ENCODE results near the gene CCDC69.

CCDC69 gene

GRCh38 chr5:151156507-151157420 is 67.1 kb downstream of the CCDC69 start:
- H3K9ac ChIP-seq (ENCODE audit: low read depth, low read length): peak overlapping the region; percentile 86
- peak overlapping the region; percentile 98 for H3K4me3 ChIP-seq (ENCODE audit: low read length)
- peak overlapping the region; percentile 94 for H3K4me2 ChIP-seq (ENCODE audit: low read length)
- no peaks in the 10 kb centered on the region for H3K27me3 ChIP-seq (ENCODE audit: control insufficient read depth, insufficient read depth, low read length)
- peaks cover 40% of the 10 kb centered on the region for H3K4me1 ChIP-seq (ENCODE audit: control insufficient read depth, insufficient read depth, low read length)
- no peaks in the 10 kb centered on the region for H3K9me3 ChIP-seq (replicated peaks; ENCODE audit: low read length)
- peaks cover 16% of the 10 kb centered on the region for H3K36me3 ChIP-seq (ENCODE audit: insufficient read depth, low read length)

GRCh38 chr5:151155775-151156506 is 68.0 kb downstream of the CCDC69 start:
- Histone ChIP-seq H3K27me3 (ENCODE audit: control insufficient read depth, insufficient read depth, low read length) (no peaks in the 10 kb centered on the region), H3K9me3 (replicated peaks; ENCODE audit: low read length) (no peaks in the 10 kb centered on the region), H3K9ac (ENCODE audit: low read depth, low read length) (peak overlapping the region; percentile 86), H3K4me3 (ENCODE audit: low read length) (peak overlapping the region; percentile 98), H3K4me1 (ENCODE audit: control insufficient read depth, insufficient read depth, low read length) (peaks cover 49% of the 10 kb centered on the region), H3K4me2 (ENCODE audit: low read length) (peak overlapping the region; percentile 94), H3K36me3 (ENCODE audit: insufficient read depth, low read length) (peaks cover 18% of the 10 kb centered on the region)

GRCh38 chr5:151154931-151155774 is 68.7 kb downstream of the CCDC69 start:
- Histone ChIP-seq H3K27me3 (ENCODE audit: control insufficient read depth, insufficient read depth, low read length) (no peaks in the 10 kb centered on the region), H3K36me3 (ENCODE audit: insufficient read depth, low read length) (peaks cover 21% of the 10 kb centered on the region), H3K9ac (ENCODE audit: low read depth, low read length) (peak overlapping the region; percentile 86), H3K9me3 (replicated peaks; ENCODE audit: low read length) (no peaks in the 10 kb centered on the region), H3K4me1 (ENCODE audit: control insufficient read depth, insufficient read depth, low read length) (peaks cover 56% of the 10 kb centered on the region), H3K4me3 (ENCODE audit: low read length) (peak overlapping the region; percentile 98), H3K4me2 (ENCODE audit: low read length) (peak overlapping the region; percentile 94)

GRCh38 chr5:151153766-151154272 is 70.1 kb downstream of the CCDC69 start:
- Histone ChIP-seq H3K4me1 (ENCODE audit: control insufficient read depth, insufficient read depth, low read length) (peaks cover 57% of the 10 kb centered on the region), H3K4me3 (ENCODE audit: low read length) (no peak overlapping the region)

GRCh38 chr5:151153300-151153699 is 70.6 kb downstream of the CCDC69 start:
- Histone ChIP-seq H3K27me3 (ENCODE audit: control insufficient read depth, insufficient read depth, low read length) (no peaks in the 10 kb centered on the region), H3K9ac (ENCODE audit: low read depth, low read length) (no peak overlapping the region), H3K4me1 (ENCODE audit: control insufficient read depth, insufficient read depth, low read length) (peaks cover 53% of the 10 kb centered on the region), H3K4me2 (ENCODE audit: low read length) (no peak overlapping the region), H3K9me3 (replicated peaks; ENCODE audit: low read length) (no peaks in the 10 kb centered on the region), H3K36me3 (ENCODE audit: insufficient read depth, low read length) (peaks cover 29% of the 10 kb centered on the region), H3K4me3 (ENCODE audit: low read length) (no peak overlapping the region)

More at GRCh38 chr5:151153766-151154272, 70.1 kb downstream of the CCDC69 start:
- Histone ChIP-seq H3K27me3 (ENCODE audit: control insufficient read depth, insufficient read depth, low read length) (no peaks in the 10 kb centered on the region), H3K9ac (ENCODE audit: low read depth, low read length) (no peak overlapping the region), H3K9me3 (replicated peaks; ENCODE audit: low read length) (no peaks in the 10 kb centered on the region), H3K4me2 (ENCODE audit: low read length) (no peak overlapping the region), H3K36me3 (ENCODE audit: insufficient read depth, low read length) (peaks cover 25% of the 10 kb centered on the region)

- peaks cover 47% of the 10 kb centered on the region for H3K4me1 ChIP-seq (ENCODE audit: control insufficient read depth, insufficient read depth, low read length)
- H3K4me2 ChIP-seq (ENCODE audit: low read length): no peak overlapping the region
- H3K4me3 ChIP-seq (ENCODE audit: low read length): no peak overlapping the region
- H3K9ac ChIP-seq (ENCODE audit: low read depth, low read length): no peak overlapping the region
- H3K27me3 ChIP-seq (ENCODE audit: control insufficient read depth, insufficient read depth, low read length): no peaks in the 10 kb centered on the region
- peaks cover 42% of the 10 kb centered on the region for H3K36me3 ChIP-seq (ENCODE audit: insufficient read depth, low read length)
- no peaks in the 10 kb centered on the region for H3K9me3 ChIP-seq (replicated peaks; ENCODE audit: low read length)
Observed at GRCh38 chr5:151151793-151152192, 72.1 kb downstream of the CCDC69 start.

GRCh38 chr5:151151263-151151660 is 72.6 kb downstream of the CCDC69 start:
- Histone ChIP-seq H3K36me3 (ENCODE audit: insufficient read depth, low read length) (peaks cover 48% of the 10 kb centered on the region), H3K9ac (ENCODE audit: low read depth, low read length) (no peak overlapping the region), H3K4me2 (ENCODE audit: low read length) (no peak overlapping the region), H3K4me1 (ENCODE audit: control insufficient read depth, insufficient read depth, low read length) (peaks cover 47% of the 10 kb centered on the region), H3K4me3 (ENCODE audit: low read length) (no peak overlapping the region), H3K9me3 (replicated peaks; ENCODE audit: low read length) (no peaks in the 10 kb centered on the region), H3K27me3 (ENCODE audit: control insufficient read depth, insufficient read depth, low read length) (no peaks in the 10 kb centered on the region)

GRCh38 chr5:151150471-151151262 is 73.2 kb downstream of the CCDC69 start:
- Histone ChIP-seq H3K9me3 (replicated peaks; ENCODE audit: low read length) (no peaks in the 10 kb centered on the region), H3K36me3 (ENCODE audit: insufficient read depth, low read length) (peaks cover 54% of the 10 kb centered on the region), H3K4me1 (ENCODE audit: control insufficient read depth, insufficient read depth, low read length) (peaks cover 41% of the 10 kb centered on the region), H3K4me3 (ENCODE audit: low read length) (no peak overlapping the region), H3K9ac (ENCODE audit: low read depth, low read length) (peak overlapping the region; percentile 7), H3K27me3 (ENCODE audit: control insufficient read depth, insufficient read depth, low read length) (no peaks in the 10 kb centered on the region), H3K4me2 (ENCODE audit: low read length) (peak overlapping the region; percentile 6)

GRCh38 chr5:151148583-151148982 is 75.3 kb downstream of the CCDC69 start:
- H3K9ac ChIP-seq (ENCODE audit: low read depth, low read length): no peak overlapping the region
- H3K4me2 ChIP-seq (ENCODE audit: low read length): no peak overlapping the region
- H3K4me3 ChIP-seq (ENCODE audit: low read length): no peak overlapping the region
- H3K4me1 ChIP-seq (ENCODE audit: control insufficient read depth, insufficient read depth, low read length): peaks cover 22% of the 10 kb centered on the region
- peaks cover 71% of the 10 kb centered on the region for H3K36me3 ChIP-seq (ENCODE audit: insufficient read depth, low read length)
- no peaks in the 10 kb centered on the region for H3K9me3 ChIP-seq (replicated peaks; ENCODE audit: low read length)
- H3K27me3 ChIP-seq (ENCODE audit: control insufficient read depth, insufficient read depth, low read length): no peaks in the 10 kb centered on the region

GRCh38 chr5:151147033-151147432 is 76.9 kb downstream of the CCDC69 start:
- Histone ChIP-seq H3K27me3 (ENCODE audit: control insufficient read depth, insufficient read depth, low read length) (no peaks in the 10 kb centered on the region), H3K4me3 (ENCODE audit: low read length) (no peak overlapping the region), H3K36me3 (ENCODE audit: insufficient read depth, low read length) (peaks cover 76% of the 10 kb centered on the region), H3K9me3 (replicated peaks; ENCODE audit: low read length) (no peaks in the 10 kb centered on the region), H3K4me1 (ENCODE audit: control insufficient read depth, insufficient read depth, low read length) (peaks cover 32% of the 10 kb centered on the region), H3K9ac (ENCODE audit: low read depth, low read length) (no peak overlapping the region), H3K4me2 (ENCODE audit: low read length) (no peak overlapping the region)

Measured in skeletal muscle satellite cell (primary cell).